H1 (cell line): ENCODE results near the gene APPL2. TPM values are rescaled to one million over a fixed set of nuclear protein-coding genes. Genes with fewer than 3 reads are reported as not detected.

Experiments
- CTCF ChIA-PET: fragments of 300-600 bp; sonication (Branson Sonifier 250); formaldehyde crosslinking; loops from one replicate; lab custom pipeline; 2021; ENCODE audit not compliant: partially characterized antibody; lab: Charles Lee
- POLR2A ChIA-PET: fragments of 300-600 bp; sonication (Branson Sonifier 250); formaldehyde crosslinking; loops from one replicate; lab custom pipeline; 2021; ENCODE audit warnings: inconsistent platforms; ENCODE audit not compliant: partially characterized antibody; lab: Charles Lee
- DNase-seq, 2 experiments: peaks; one replicate each; pipeline versions ENCODE4 v3.0.0 to v3.0.0-alpha.2; 2010 to 2022; ENCODE audit warnings: low spot score in 2 of 2, low read depth in 1 of 2, mixed read lengths in 1 of 2
- FAIRE-seq: peaks from 2 replicates; lab custom pipeline; 2011; peaks lifted over from hg19 to GRCh38; lab: Jason Lieb, UNC
- H2AFZ ChIP-seq: 2 replicates; pipeline ENCODE4 v1.8.1; 2012; ENCODE audit warnings: low read length, inconsistent platforms
- H2AK5ac ChIP-seq: 2 replicates; pipeline ENCODE4 v1.6.1; 2013; ENCODE audit warnings: low read depth, low read length
- H2BK120ac ChIP-seq: replicated peaks from 2 replicates; pipeline ENCODE3; 2013; ENCODE audit warnings: low read depth, low read length, inconsistent platforms
- H2BK12ac ChIP-seq: 2 replicates; pipeline ENCODE4 v1.6.1; 2013; ENCODE audit warnings: low read depth, low read length
- H2BK15ac ChIP-seq: 2 replicates; pipeline ENCODE4 v1.6.1; 2013; ENCODE audit warnings: low read length
- H2BK20ac ChIP-seq: 2 replicates; pipeline ENCODE4 v1.6.1; 2013; ENCODE audit warnings: low read length
- H2BK5ac ChIP-seq: 2 replicates; pipeline ENCODE4 v1.6.1; 2013; ENCODE audit warnings: low read depth, low read length
- H3K14ac ChIP-seq: 2 replicates; pipeline ENCODE4 v1.6.1; 2013; ENCODE audit warnings: inconsistent platforms; ENCODE audit not compliant: insufficient read length
- H3K18ac ChIP-seq: 2 replicates; pipeline ENCODE4 v1.6.1; 2013; ENCODE audit warnings: low read length; ENCODE audit errors: extremely low read depth
- H3K23ac ChIP-seq: 2 replicates; pipeline ENCODE4 v1.6.1; 2013; ENCODE audit warnings: inconsistent platforms; ENCODE audit not compliant: insufficient read length
- H3K23me2 ChIP-seq: 2 replicates; pipeline ENCODE4 v1.6.1; 2013; ENCODE audit warnings: low read depth, low read length
- H3K27ac ChIP-seq: 2 replicates; pipeline ENCODE4 v1.6.1; 2011; ENCODE audit warnings: low read depth, low read length, inconsistent platforms
- H3K27me3 ChIP-seq, 4 experiments: replicated peaks in 1 of 4; 1 replicate in 1 of 4; 2 replicates in 3 of 4; pipeline versions ENCODE4 v1.6.1 to v1.8.1; 2011 to 2013; ENCODE audit warnings: low read length in 3 of 4, mild to moderate bottlenecking in 3 of 4, inconsistent platforms in 2 of 4, mixed read lengths in 2 of 4, moderate library complexity in 1 of 4; ENCODE audit not compliant: control insufficient read depth in 3 of 4, insufficient read depth in 3 of 4; ENCODE audit errors: extremely low read depth in 1 of 4
- H3K36me3 ChIP-seq, 4 experiments: 2 replicates each; pipeline versions ENCODE4 v1.6.1 to v1.8.1; 2011 to 2013; ENCODE audit warnings: mild to moderate bottlenecking in 4 of 4, low read length in 3 of 4, moderate library complexity in 2 of 4, control low read depth in 1 of 4, inconsistent platforms in 1 of 4; ENCODE audit not compliant: insufficient read depth in 4 of 4, control insufficient read depth in 2 of 4
- H3K4ac ChIP-seq: replicated peaks from 2 replicates; pipeline ENCODE3; 2013; ENCODE audit warnings: low read length, low read depth, mixed read lengths, inconsistent platforms; ENCODE audit not compliant: insufficient read length
- H3K4me1 ChIP-seq, 4 experiments: replicated peaks in 1 of 4; 1 replicate in 1 of 4; 2 replicates in 3 of 4; pipeline versions ENCODE4 v1.6.1 to v1.8.1; 2011 to 2013; ENCODE audit warnings: low read length in 3 of 4, inconsistent platforms in 2 of 4, mixed read lengths in 1 of 4; ENCODE audit not compliant: insufficient read depth in 4 of 4, control insufficient read depth in 3 of 4
- H3K4me2 ChIP-seq, 2 experiments: 2 replicates each; pipeline versions ENCODE4 v1.6.1 to v1.8.1; 2011 to 2013; ENCODE audit warnings: low read depth in 2 of 2, low read length in 2 of 2, control low read depth in 1 of 2, inconsistent platforms in 1 of 2, mild to moderate bottlenecking in 1 of 2; ENCODE audit not compliant: insufficient read depth in 1 of 2
- H3K4me3 ChIP-seq, 4 experiments: fragments of 200-600, 300-600 bp in 1 of 4; sonication (generic), shearing (Covaris generic), sonication (Bioruptor Twin) in 1 of 4; 2 replicates each; pipeline versions ENCODE4 v1.5.1 to v1.8.1; 2011 to 2016; ENCODE audit warnings: low read length in 4 of 4, low read depth in 3 of 4, control low read depth in 2 of 4, inconsistent platforms in 2 of 4, mild to moderate bottlenecking in 2 of 4, mixed read lengths in 1 of 4, moderate library complexity in 1 of 4; ENCODE audit not compliant: insufficient read depth in 2 of 4; ENCODE audit errors: extremely low read depth in 1 of 4
- H3K56ac ChIP-seq: replicated peaks from 2 replicates; pipeline ENCODE3; 2013; ENCODE audit warnings: low read depth, mild to moderate bottlenecking, mixed read lengths, low read length, inconsistent platforms; ENCODE audit not compliant: insufficient read length
- H3K79me1 ChIP-seq: 2 replicates; pipeline ENCODE4 v1.6.1; 2013; ENCODE audit warnings: low read depth, low read length, control low read depth
- H3K79me2 ChIP-seq, 2 experiments: 2 replicates each; pipeline versions ENCODE4 v1.6.1 to v1.8.1; 2012 to 2013; ENCODE audit warnings: low read length in 2 of 2, mild to moderate bottlenecking in 2 of 2, inconsistent platforms in 1 of 2; ENCODE audit not compliant: insufficient read depth in 2 of 2, control insufficient read depth in 1 of 2
- H3K9ac ChIP-seq, 4 experiments: replicated peaks in 1 of 4; 1 replicate in 1 of 4; 2 replicates in 3 of 4; pipeline versions ENCODE4 v1.6.1 to v1.8.1; 2011 to 2013; ENCODE audit warnings: low read depth in 3 of 4, low read length in 3 of 4, control low read depth in 2 of 4, mild to moderate bottlenecking in 2 of 4, moderate library complexity in 2 of 4, inconsistent platforms in 1 of 4; ENCODE audit errors: extremely low read depth in 1 of 4
- H3K9me3 ChIP-seq, 2 experiments: 2 replicates each; pipeline versions ENCODE4 v1.6.1 to v1.8.1; 2012 to 2013; ENCODE audit warnings: mild to moderate bottlenecking in 2 of 2, moderate library complexity in 2 of 2, control low read depth in 1 of 2, inconsistent platforms in 1 of 2, low read depth in 1 of 2, low read length in 1 of 2, mixed read lengths in 1 of 2; ENCODE audit not compliant: insufficient read depth in 2 of 2
- H4K20me1 ChIP-seq, 2 experiments: replicated peaks in 1 of 2; 2 replicates each; pipeline versions ENCODE3 to v1.8.1; 2011 to 2013; ENCODE audit warnings: inconsistent platforms in 2 of 2, low read length in 2 of 2, mild to moderate bottlenecking in 1 of 2; ENCODE audit not compliant: insufficient read depth in 2 of 2, control insufficient read depth in 1 of 2
- H4K5ac ChIP-seq: 2 replicates; pipeline ENCODE4 v1.6.1; 2013; ENCODE audit warnings: low read length, low read depth, mixed read lengths, inconsistent platforms; ENCODE audit not compliant: insufficient read length
- H4K8ac ChIP-seq: 2 replicates; pipeline ENCODE4 v1.8.0; 2013; ENCODE audit warnings: mild to moderate bottlenecking, moderate library complexity, low read length, inconsistent platforms; ENCODE audit not compliant: insufficient read depth; ENCODE audit errors: extremely low read depth
- H4K91ac ChIP-seq: replicated peaks from 2 replicates; pipeline ENCODE3; 2013; ENCODE audit warnings: low read length, mixed read lengths, inconsistent platforms; ENCODE audit not compliant: insufficient read length
- BCL11A ChIP-seq, 2 experiments: IDR thresholded peaks; one replicate each; pipeline ENCODE4 v1.6.1; 2011; ENCODE audit warnings: low read depth in 2 of 2, low read length in 2 of 2, mild to moderate bottlenecking in 2 of 2
- CEBPB ChIP-seq: IDR thresholded peaks from 2 replicates; pipeline ENCODE4 v1.6.1; 2012; ENCODE audit warnings: low read depth, low read length
- HDAC2 ChIP-seq, 2 experiments: fragments of 300-600 bp in 1 of 2; sonication (generic) in 1 of 2; IDR thresholded peaks; 2 replicates each; pipeline ENCODE4 v1.6.1; 2011 to 2012; ENCODE audit warnings: low read depth in 2 of 2, low read length in 2 of 2, mild to moderate bottlenecking in 2 of 2, moderate library complexity in 2 of 2, borderline replicate concordance in 1 of 2, inconsistent platforms in 1 of 2
- HDAC6 ChIP-seq: IDR thresholded peaks from one replicate; pipeline ENCODE4 v1.7.1; 2012; ENCODE audit warnings: low read depth, mild to moderate bottlenecking, inconsistent platforms, low read length, moderate library complexity
- KDM1A ChIP-seq: fragments of 200-600, 300-600 bp; sonication (generic); IDR thresholded peaks from 2 replicates; pipeline ENCODE4 v1.7.1; 2016; ENCODE audit warnings: mild to moderate bottlenecking, low read length, borderline replicate concordance
- RAD21 ChIP-seq, 2 experiments: IDR thresholded peaks in 1 of 2; conservative IDR thresholded peaks in 1 of 2; 2 replicates each; pipeline ENCODE4 v1.6.1; 2011; ENCODE audit warnings: low read depth in 2 of 2, low read length in 2 of 2, improper control_type of control experiment in 1 of 2, inconsistent platforms in 1 of 2, mild to moderate bottlenecking in 1 of 2, moderate library complexity in 1 of 2
- RBBP5 ChIP-seq: IDR thresholded peaks from 2 replicates; pipeline ENCODE4 v1.7.1; 2012; ENCODE audit warnings: low read depth, mild to moderate bottlenecking, inconsistent platforms, low read length, moderate library complexity, borderline replicate concordance
- SIN3A ChIP-seq, 2 experiments: IDR thresholded peaks in 1 of 2; conservative IDR thresholded peaks in 1 of 2; 2 replicates each; pipeline ENCODE4 v1.6.1; 2011 to 2012; ENCODE audit warnings: low read length in 2 of 2, improper control_type of control experiment in 1 of 2, low read depth in 1 of 2, mild to moderate bottlenecking in 1 of 2
- SP1 ChIP-seq: IDR thresholded peaks from 2 replicates; pipeline ENCODE4 v1.6.1; 2011; ENCODE audit warnings: low read depth, low read length
- TAF1 ChIP-seq: IDR thresholded peaks from 2 replicates; pipeline ENCODE4 v1.6.1; 2011; ENCODE audit warnings: mild to moderate bottlenecking, low read depth, low read length
- TAF7 ChIP-seq: optimal IDR thresholded peaks from 2 replicates; pipeline ENCODE3; 2011; ENCODE audit warnings: low read depth, mild to moderate bottlenecking, inconsistent platforms, low read length, moderate library complexity, borderline replicate concordance
- TCF12 ChIP-seq: IDR thresholded peaks from 2 replicates; pipeline ENCODE4 v1.6.1; 2011; ENCODE audit warnings: low read depth, mild to moderate bottlenecking, low read length
- ZNF274 ChIP-seq: IDR thresholded peaks from 2 replicates; pipeline ENCODE4 v1.7.0; 2012; ENCODE audit warnings: low read length, borderline replicate concordance; ENCODE audit errors: extremely low read depth
- WGBS, 2 experiments: shearing (Covaris generic) in 1 of 2; methylation state at CpG; one replicate each; pipeline versions ENCODE4 v1.1.6 to v1.1.7; 2013 to 2015; ENCODE audit warnings: low lambda C conversion rate in 2 of 2, mixed read lengths in 2 of 2, inconsistent platforms in 1 of 2, low coverage in 1 of 2, missing lambda C conversion rate in 1 of 2; ENCODE audit not compliant: insufficient replicate concordance in 2 of 2, insufficient coverage in 1 of 2, insufficient read length in 1 of 2; ENCODE audit errors: extremely low coverage in 1 of 2, missing lambda C conversion rate in 1 of 2; 5-methylcytosine and 5-hydroxymethylcytosine counted together
- polyA plus RNA-seq, 7 experiments: library from polyadenylated mRNA; depleted of rRNA in 3 of 7; stranded (reverse) in 5 of 7; unstranded in 2 of 7; fragments of >200 nt in 5 of 7; fragments of 200-250 nt in 2 of 7; gene quantifications; 1 replicate in 5 of 7; 2 replicates in 1 of 7; 4 replicates in 1 of 7; pipeline versions ENCODE4 v1.2.1 to v1.2.3, GENCODE V29; 2011 to 2013; ENCODE audit warnings: missing spikeins in 2 of 7, mixed read lengths in 2 of 7
- total RNA-seq: library from RNA; stranded (reverse); fragmentation: NEBNext Ultra II Directional; extraction: Animal tissue kit (Norgen Biotek cat#: 25700); gene quantifications from 2 replicates; pipeline ENCODE4 v1.2.1, GENCODE V29; 2021

Gene APPL2
- total and polyA plus RNA-seq, 2 of the 8 experiments (the other 6 are each of a cell fraction or from before 2014, with no cell fraction given), result 8.9 to 22.9 TPM

GRCh38 chr12:105141320-105141922 lies 94.6 kb downstream of the APPL2 start:
- no peaks in the 10 kb centered on the region for H3K4me1 ChIP-seq
- no peak overlapping the region for H2BK12ac ChIP-seq
- H3K23me2 ChIP-seq, result no peaks in the 10 kb centered on the region
- no peak overlapping the region for H3K9ac ChIP-seq
- H3K27me3 ChIP-seq, result no peaks in the 10 kb centered on the region
- no peak overlapping the region for H3K18ac ChIP-seq
- H2BK15ac ChIP-seq, result no peak overlapping the region
- no peak overlapping the region for H2AFZ ChIP-seq
- H3K4me2 ChIP-seq, result no peak overlapping the region
- H2AK5ac ChIP-seq, result no peak overlapping the region
- H4K91ac ChIP-seq, result no peak overlapping the region
- no peak overlapping the region for H2BK120ac ChIP-seq
- H3K79me1 ChIP-seq, result no peaks in the 10 kb centered on the region
- no peaks in the 10 kb centered on the region for H3K79me2 ChIP-seq
- no peak overlapping the region for H2BK5ac ChIP-seq
- ChIA-PET CTCF (no interaction called here), POLR2A (no interaction called here)
- peaks cover 0 to 73% (median 13%) of the 10 kb centered on the region in 4 experiments; a peak in 5 of 8 replicates for H3K36me3 ChIP-seq
- no peak overlapping the region for H3K4me3 ChIP-seq
- no peaks in the 10 kb centered on the region for H3K9me3 ChIP-seq
- no peak overlapping the region for H3K23ac ChIP-seq
- DNase-seq (no peak), FAIRE-seq (no peak)
- H3K27ac ChIP-seq, result no peak overlapping the region
- H4K20me1 ChIP-seq, result peaks cover 0 to 2% of the 10 kb centered on the region in 2 experiments
- no peak overlapping the region for H3K4ac ChIP-seq
- H3K14ac ChIP-seq, result no peak overlapping the region
- H4K5ac ChIP-seq, result no peak overlapping the region
- no peak overlapping the region for H3K56ac ChIP-seq
- 94% methylated on average over 6 of the region's 6 CpGs; no CpG with 5 or more reads in 1 of the 2 experiments for WGBS, 2 experiments
- H4K8ac ChIP-seq, result no peak overlapping the region
- H2BK20ac ChIP-seq, result no peak overlapping the region
- TF ChIP-seq SIN3A (conservative IDR thresholded peaks at IDR 0.05 in 1 of 2, IDR thresholded peaks at IDR 0.05 in 1 of 2; ENCODE audit: low read depth in 1 of 2, low read length in 2 of 2) (no peak), KDM1A (no peak), RAD21 (IDR thresholded peaks at IDR 0.05 in 1 of 2, conservative IDR thresholded peaks at IDR 0.05 in 1 of 2; ENCODE audit: low read depth in 2 of 2, low read length in 2 of 2) (no peak), SP1 (no peak), RBBP5 (no peak), TAF7 (no peak), HDAC6 (no peak), HDAC2 (IDR thresholded peaks at IDR 0.05; ENCODE audit: borderline replicate concordance in 1 of 2, low read depth in 2 of 2, low read length in 2 of 2) (no peak), TAF1 (no peak), CEBPB (no peak), TCF12 (no peak), BCL11A (IDR thresholded peaks at IDR 0.05; ENCODE audit: low read depth in 2 of 2, low read length in 2 of 2) (no peak), ZNF274 (no peak)
